GM21825 (cell line): ENCODE measurements around the gene SLC17A9.
A peak's percentile ranks its signal among the peaks of the same experiment; 100 is the strongest.

Source experiments
- ATAC-seq: cut with Tn5 transposase; IDR thresholded peaks from one replicate; pipeline ENCODE4 v1.9.1; 2021; ENCODE audit warnings: mild to moderate bottlenecking, moderate library complexity; ENCODE audit not compliant: unreplicated experiment

The SLC17A9 gene

DNA sequence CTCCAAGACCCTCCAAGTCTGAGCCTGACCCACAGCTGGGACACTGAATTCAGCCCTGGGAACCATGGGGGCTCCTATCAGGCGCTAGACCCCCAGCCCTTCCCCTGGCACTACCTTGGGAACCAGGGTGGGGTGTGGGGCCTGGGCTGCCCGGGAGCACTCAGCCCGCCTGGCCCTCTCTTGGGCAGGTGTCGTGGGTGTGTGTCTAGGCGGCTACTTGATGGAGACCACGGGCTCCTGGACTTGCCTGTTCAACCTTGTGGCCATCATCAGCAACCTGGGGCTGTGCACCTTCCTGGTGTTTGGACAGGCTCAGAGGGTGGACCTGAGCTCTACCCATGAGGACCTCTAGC, 14.6 kb downstream of the SLC17A9 start:
- no peak for ATAC-seq

DNA sequence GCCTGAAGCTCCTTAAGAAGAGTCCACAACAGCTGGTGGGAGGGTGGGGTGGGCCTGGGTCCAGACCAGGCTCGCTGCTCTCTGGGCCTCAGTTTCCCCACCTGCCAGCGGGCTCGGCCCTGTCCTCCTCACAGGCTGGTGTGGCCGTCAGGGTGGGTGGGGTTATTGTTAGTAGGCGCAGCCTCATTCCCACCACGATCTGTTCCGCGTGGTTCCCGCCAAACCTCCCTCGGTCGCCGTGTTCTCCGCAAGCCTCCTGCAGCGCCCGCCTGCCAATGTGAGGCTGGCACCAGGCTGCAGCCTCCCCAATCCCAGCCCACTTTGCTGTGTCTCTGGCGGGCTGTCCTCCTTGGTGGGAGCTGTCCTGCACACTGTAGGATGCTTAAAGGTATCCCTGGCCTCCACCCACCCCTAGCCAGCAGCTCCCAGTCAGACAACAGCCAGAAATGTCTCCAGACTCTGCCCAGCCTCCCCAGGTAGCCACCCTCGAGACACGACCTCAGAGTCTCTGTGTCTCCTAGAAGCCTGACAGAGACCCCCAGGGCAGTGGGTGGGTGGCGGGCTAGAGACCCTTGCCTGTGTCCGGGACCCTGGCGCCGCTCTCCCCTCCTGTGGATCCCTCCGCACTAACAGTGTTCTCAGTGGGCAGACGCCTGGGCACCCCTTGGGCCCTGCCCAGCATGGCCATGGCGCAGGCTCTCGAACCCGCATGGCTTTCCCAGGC, 15.3 kb downstream of the SLC17A9 start:
- ATAC-seq, result no peak

- no peak for ATAC-seq
Measured at GRCh38 chr20:62968378-62969178, 16.1 kb downstream of the SLC17A9 start.

- ATAC-seq, result no peak
Measured at GRCh38 chr20:62969179-62969760, 16.8 kb downstream of the SLC17A9 start.

GRCh38 chr20:62969939-62970306, 17.4 kb downstream of the SLC17A9 start:
- no peak for ATAC-seq

DNA sequence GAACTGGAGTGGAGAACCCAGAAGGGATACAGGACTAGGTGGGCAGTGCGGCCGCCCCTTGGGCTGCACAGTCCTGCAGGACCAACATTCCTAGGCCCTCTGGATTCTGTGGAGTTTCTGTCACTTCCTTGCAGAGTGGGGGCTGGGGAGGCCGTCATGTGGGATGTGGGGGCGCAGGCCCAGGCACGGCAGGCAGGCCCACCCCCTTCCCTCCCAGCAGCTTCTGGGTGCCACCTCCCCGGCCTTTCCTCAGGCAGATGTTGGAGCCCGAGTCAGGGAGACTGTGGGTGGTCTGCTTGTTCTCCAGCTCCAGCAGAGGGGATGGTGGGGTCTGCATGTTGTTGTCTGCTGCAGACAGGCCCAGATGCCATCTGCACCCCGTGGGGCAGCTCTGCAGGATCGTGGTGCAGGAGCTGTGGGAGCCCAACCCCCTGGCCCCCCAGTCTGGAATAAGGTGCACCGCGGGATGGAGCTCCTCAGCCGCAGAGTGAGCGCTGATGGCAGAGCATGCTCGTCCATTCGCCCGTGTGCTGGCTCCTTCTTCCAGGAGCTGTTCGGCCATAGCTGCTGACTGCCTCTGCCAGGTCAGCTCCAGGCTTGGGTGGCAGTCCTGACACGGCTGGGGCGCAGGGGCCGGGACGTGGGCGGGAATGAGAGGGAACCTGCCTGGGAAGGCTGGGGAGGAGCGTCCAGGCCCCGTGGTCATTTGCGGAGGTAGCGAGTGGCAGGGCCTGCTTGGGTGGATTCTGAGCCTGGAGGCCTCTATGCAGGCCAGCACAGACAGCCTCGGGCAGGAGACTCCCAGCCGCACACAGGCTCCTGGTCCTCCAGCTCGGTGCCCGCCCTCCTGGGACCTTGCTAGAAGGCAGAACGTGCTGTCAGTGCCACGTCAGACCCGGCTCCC, 18.1 kb downstream of the SLC17A9 start:
- no peak for ATAC-seq

DNA sequence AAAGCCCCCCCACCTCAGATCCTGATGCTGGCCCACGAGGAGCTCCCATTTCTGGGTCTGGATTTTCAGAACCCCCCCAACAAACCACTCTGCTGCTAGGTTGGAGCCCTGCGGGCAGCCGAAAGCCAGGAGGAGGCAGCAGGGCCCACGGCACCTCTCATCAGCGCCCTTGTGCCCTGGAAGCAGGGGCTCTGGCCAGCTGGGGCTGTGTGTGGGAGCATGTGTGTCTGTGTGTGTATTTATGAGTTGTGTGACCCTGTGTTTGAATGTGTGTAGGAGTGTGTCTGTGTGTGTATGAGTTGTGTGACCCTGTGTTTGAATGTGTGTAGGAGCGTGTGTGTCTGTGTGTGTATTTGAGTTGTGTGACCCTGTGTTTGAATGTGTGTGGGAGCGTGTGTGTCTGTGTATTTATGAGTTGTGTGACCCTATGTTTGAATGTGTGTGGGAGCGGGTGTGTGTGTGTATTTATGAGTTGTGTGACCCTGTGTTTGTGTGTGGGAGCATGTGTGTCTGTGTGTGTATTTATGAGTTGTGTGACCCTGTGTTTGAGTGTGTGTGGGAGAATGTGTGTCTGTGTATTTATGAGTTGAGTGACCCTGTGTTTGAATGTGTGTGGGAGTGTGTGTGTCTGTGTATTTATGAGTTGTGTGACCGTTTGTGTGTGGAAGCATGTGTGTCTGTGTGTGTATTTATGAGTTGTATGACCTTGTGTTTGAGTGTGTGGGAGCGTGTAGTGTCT, 18.9 kb downstream of the SLC17A9 start:
- ATAC-seq, result no peak

DNA sequence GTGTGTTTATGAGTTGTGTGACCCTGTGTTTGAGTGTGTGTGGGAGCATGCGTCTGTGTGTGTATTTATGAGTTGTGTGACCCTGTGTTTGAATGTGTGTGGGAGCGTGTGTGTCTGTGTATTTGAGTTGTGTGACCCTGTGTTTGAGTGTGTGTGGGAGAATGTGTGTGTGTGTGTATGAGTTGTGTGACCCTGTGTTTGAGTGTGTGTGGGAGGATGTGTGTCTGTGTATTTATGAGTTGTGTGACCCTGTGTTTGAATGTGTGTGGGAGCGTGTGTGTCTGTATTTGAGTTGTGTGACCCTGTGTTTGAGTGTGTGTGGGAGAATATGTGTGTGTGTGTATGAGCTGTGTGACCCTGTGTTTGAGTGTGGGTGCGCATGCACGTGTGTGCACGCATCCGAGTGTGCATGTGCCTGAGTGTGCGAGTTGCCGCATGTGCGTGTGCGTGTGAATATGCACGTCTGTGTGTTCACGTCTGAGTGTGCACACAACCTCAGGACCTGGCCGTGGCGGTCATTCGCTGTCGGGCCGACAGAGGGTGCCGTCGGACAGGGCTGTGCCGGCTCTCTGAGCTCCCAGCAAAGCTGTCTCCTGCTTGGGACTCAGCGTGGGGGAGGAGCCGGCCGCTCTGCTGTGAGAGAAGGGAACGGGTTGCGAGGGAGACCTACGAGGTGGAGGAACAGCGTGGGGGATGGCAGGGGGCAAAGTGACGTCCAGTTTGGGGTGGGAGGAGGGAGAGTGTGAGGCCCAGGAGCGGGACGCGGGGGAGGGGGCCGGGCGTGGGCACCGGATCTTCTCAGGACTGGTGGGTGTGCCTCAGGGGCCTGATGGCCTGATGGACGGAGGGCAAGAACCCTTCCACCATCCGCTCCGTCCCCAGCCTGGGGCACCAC, 19.7 kb downstream of the SLC17A9 start:
- ATAC-seq, result peak; percentile 71

- no peak for ATAC-seq
Measured at GRCh38 chr20:62972845-62973745, 20.6 kb downstream of the SLC17A9 start.

DNA sequence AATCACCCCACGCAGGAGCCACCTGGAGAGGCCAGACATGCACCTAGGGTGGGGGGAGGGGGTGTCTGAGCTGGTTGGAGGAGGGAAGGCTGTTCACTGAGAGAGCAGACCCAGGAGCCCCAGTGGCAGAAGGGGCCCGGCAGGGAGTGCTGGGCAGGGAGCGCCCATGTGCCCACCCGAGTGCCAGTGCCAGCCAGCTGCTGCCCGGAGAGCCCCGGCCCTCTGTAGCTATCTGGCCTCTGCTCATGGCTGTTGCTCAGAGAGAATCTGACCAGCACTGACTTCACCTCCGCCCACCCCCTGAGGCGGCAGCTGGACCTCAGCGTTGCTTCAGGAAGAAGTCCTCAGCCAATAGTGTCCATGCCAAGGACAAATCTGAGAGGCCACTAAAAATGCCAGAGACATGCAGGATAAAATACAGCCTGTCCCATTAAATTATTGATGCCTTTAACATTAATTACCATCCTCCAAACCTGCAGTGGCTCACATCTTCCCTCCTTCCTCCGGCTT, 22.8 kb downstream of the SLC17A9 start:
- ATAC-seq, result no peak

DNA sequence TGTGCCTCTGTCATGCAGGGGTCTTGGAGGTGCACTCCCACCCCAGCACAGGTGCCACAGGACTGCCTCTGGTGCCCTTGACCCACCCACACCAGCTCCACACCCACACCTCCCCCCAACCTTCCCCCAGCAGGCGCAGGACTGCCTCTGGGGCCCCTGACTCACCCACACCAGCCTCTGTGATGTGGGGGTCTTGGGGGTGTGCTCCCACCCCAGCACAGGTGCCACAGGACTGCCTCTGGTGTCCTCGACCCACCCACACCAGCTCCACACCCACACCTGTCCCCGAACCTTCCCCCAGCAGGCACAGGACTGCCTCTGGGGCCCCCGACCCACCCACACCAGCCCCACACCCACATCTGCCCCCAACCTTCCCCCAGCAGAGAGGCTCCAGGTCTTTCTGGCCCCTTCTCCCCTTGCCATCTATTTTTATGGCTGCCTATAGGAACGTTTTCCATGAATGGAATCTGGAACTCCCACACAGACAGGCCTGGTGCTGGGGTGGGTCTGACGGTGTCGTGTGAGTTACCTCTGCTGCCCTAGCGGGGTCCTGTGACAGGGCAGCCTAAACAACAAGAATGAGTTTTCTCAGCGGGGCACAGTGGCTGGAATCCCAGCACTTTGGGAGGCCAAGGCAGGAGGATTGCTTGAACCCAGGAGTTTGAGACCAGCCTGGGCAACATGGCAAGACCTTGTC, 23.5 kb downstream of the SLC17A9 start:
- no peak for ATAC-seq

DNA sequence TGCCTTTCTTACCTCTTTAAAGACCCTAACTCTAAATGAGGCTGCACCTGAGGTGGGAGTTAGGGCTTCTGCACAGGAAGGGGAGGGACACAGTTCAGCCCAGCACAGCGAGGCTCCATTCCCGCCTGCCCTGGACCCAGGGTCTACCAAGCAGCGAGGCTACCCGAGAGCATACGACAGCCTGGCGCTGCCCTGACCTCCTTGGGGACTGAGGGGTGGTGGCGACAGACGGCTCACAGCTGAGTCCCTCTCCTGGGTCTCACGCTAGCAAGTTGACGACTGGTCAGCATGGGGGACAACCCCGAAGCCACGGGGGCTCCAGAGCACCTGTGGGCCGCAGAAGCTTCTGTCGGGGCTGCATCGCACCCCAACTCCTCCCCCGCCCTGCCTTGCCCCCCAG, 24.4 kb downstream of the SLC17A9 start:
- no peak for ATAC-seq

DNA sequence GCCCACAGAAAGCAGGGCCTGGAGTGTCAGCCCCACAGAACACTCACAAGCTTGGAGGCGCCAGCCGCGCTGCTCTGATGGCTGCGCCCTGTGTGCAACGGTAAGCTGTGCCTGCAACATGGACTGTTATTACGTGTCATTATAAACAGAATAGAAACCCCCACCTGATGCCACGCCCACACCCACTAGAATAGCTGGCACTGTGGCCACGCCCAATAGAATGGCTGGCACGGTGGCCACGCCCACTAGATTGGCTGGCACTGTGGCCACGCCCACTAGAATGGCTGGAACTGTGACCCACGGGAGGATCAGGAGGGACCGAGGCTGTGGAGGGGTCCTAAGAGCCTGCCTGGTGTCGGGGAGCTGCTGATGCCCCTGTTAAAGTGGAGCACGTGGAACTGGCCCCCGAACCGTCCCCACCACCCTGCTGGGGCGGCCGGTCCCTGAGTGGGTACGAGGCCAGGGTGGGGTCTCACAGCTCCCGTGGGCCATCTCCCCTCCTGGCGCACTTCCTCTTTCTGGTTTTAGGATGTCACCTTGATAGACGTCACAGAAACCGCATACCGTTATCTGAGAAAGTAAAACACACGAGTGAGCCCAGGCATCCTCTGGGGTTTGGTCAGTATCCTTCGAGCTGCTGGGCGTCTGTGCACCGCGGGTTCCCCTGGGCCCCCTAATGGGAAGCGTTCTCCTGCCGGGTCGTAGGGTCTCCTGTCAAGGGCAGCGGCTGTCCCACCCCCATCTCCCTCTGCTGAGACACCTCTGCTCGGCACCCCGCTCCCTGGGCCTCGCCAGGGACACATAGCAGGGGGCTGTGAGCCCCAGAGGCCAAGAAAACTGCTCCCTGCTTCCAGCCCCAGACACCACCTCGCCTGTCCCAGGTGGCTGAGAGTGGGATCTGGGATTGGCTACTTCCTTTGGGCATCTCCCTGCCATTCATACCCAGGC, 25.4 kb downstream of the SLC17A9 start:
- ATAC-seq, result peak; percentile 48

DNA sequence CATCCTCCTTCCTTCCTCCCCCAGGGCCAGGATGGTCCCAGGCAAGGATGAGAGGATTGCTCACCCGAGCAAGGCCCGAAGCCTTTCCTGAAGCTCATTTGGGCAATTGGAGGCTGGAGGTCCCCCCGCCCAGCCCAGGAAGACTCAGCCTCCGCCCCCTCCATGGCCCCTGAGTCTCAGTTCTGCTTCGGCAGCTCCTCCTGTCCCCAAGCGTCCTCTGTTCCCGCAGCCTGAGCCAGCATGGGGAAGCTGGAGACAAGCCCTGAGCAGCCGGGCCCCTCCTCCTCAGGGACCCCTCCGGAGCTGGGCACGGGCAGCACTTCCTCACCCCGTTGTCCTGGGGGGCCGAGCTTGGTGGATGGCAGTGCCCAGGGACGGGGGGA, 26.0 kb downstream of the SLC17A9 start:
- ATAC-seq, result no peak

GRCh38 chr20:62979310-62979709, 26.8 kb downstream of the SLC17A9 start:
- no peak for ATAC-seq

DNA sequence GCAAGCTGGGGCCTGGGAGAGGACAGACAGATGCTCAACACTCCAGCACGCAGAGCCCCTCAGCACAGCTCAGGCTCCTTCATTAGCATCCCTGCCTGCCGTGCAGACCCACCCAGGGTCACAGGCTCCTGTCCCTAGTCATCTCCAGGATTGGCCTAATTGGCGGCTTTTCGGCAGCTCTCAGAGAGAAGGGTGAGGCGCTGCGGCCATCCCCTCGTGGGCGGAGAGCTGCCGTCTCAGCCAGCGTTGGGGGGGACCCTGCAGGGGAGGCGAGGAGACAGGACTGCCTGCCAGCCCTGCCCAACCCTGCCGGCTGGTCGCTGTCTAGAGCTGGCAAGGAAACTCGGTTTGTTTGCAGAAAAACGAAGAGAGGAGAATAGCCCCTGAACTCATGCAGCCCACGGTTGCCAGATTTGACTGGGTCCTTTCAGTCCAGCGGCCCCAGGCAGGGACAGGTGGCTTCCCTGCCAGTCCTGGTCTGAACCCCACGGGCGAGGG, 27.4 kb downstream of the SLC17A9 start:
- ATAC-seq, result no peak
